C4-2B (cell line): ENCODE measurements around the gene SPRR2D.

Source experiments
- CTCF ChIP-seq: fragments of 450-650 bp; conservative IDR thresholded peaks from 2 replicates; pipeline ENCODE4 v1.5.1; 2017; ENCODE audit warnings: mild to moderate bottlenecking
- ZFX ChIP-seq: fragments of 450-650 bp; IDR thresholded peaks from 2 replicates; pipeline ENCODE4 v1.6.1; 2017

DNA sequence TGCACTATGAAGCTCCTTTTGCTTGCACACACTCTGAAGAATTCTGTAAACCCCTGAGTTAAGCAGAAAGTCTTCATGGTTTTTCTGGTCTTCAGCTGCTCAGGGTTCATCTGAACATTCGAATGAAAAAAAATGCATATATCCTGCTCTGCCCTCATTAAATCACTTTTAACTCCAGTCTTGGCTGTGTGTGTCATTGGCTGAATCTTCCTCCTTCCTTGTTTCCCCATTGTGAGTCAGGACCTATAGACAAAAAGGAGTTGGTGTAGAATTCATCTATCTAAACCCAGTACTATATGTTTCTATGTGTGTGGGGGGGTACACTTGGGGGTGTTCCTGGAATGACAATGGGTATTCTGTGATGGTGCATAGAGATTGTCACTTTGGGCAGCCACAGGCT lies 16.5 kb downstream of the SPRR2D start:
- TF ChIP-seq CTCF (no peak), ZFX (no peak)
